NCI-H2029 treated with DMSO at 0.1 percent for 48 hours (cell line): ENCODE data around the gene PLEK.
"Not testable (repeated sequence)": the region's sequence is repeated elsewhere in the genome, so short reads cannot be mapped to it uniquely, and the experiment has no call there.

Experiments
- DNase-seq: peaks from one replicate; lab custom pipeline; 2025; lab: John Stamatoyannopoulos, UW

The PLEK gene, protein sequence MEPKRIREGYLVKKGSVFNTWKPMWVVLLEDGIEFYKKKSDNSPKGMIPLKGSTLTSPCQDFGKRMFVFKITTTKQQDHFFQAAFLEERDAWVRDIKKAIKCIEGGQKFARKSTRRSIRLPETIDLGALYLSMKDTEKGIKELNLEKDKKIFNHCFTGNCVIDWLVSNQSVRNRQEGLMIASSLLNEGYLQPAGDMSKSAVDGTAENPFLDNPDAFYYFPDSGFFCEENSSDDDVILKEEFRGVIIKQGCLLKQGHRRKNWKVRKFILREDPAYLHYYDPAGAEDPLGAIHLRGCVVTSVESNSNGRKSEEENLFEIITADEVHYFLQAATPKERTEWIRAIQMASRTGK

DNA sequence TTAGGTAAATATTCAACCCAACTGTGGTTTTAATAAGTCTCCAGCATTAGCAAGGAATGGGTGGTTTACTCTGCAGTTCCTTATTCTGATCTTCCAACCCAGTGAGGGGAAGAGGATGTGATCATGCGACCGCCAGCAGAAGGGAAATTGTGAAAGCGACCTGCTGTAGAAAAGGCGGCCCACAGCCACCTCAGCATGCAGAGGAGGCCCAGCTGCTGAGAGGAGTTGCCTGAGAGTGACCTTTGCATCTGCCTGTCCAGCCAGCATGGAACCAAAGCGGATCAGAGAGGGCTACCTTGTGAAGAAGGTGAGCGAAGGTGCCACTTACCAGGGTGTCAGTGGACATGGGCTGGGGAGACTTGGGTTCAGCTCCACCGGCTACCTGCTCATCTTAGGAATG is at the start of gene PLEK:
Gene PLEK (plus strand): TSS at position 196 of the 400 bp plus-strand sequence. CDS start 70 bp downstream, at position 266.
- no peak for DNase-seq

DNA sequence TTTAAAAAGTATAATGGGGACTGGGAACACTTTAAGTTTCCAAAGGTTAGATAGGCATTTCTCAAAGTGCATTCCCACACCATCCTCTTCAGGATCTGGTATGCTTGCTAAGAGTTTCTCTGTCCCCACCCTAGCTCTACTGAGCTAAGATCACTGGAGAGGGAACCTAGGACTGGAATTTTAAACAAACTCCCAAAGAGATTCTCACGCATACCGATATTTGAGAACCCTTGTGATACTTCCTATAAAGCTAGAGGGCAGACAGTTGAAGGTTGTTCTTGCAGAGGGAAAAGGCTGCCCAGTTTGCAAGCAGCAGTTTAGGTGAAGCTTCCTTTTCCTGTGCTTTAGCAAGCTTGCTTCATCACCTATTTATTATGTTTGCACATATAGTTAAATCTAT is 49.0 kb upstream of the PLEK start:
- no peak for DNase-seq

- no peak for DNase-seq
These were observed 46.8 kb upstream of the PLEK start for GRCh38 chr2:68317971-68318913.

DNA sequence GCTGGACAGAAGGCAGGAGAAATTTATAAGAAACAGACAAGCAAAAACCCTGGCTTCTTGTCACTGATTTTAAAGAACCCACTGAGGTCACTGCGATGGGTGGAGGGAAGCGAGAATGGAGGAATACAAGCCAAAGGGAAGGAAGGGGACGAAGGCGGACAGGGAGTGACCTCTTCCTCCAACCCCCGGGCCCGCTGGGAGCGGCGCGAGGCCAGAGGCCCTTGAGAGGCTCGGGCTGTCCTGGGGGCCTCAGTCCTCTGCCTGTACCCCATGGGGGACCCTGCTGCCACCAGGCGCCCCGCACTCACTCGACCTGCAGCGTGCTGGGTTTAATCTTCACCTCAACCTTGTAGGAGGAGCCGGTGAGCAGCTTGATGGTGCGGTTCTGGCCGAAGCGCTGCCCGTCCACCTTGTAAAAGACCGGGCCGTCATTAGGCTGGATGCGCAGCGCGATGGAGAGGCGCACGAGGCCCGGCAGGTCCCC is 46.1 kb upstream of the PLEK start:
- no peak for DNase-seq

DNA sequence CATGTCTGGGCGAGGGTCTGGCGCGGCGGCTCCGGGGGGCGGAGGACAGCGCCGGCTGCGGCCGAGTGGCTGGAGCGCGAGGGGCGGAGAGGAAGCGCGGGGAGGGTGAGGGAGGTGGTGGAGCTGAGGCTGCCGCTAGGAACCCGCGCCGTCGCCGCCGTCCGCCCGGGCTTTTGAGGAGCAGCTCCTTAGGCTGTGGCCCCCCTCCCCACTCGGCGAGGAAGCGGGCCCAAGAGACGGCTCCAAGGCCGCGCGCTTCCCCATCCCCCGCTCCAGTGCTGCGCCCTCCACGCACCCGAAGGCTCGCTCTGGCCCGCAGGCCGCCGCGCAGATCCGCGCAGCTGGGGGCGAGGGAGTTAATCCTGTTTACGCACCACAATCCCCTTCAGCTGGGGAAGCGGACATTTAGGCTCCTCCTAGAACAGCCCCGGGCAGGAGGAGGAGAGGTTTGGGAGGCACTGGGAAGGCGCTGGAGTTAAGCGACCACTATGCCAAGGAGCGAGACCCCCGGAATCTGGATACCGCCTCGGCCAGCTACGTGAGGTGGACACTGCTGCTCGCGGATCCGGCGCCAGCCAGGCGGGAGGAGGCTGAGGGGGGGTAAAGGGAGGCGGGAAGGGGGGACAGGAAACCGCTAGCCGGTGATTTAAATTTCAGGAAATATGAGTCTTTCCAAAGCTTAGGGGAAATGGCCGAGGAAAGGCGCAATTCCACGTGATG is 45.5 kb upstream of the PLEK start, which contains the start of gene CNRIP1:
Gene CNRIP1 (minus strand): TSS at position 552 of the 720 bp plus-strand sequence. CDS start 549 bp downstream, at position 3.
- no peak for DNase-seq

GRCh38 chr2:68320118-68320641 is 44.9 kb upstream of the PLEK start:
- DNase-seq, result peak; percentile 48

DNA sequence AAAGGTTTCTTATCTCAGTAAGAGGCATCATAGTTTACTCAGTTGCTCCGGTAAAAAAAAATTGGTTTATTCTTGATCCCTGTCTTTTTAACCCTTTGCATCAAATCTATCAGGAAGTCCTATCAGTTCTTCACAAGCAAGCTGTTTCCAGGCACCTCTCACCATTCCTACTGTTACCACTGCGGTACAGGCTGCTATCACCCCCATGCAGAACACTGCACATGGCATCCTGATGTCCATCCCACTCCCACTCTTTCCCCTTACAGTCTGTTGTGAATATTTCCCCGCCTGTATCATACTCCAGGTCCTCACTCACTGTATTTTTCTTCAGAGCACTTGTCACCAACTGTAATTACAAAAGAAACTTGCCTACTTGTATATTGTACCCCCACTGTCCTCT is 40.0 kb upstream of the PLEK start:
- DNase-seq, result no peak

- no peak for DNase-seq
These were observed 36.2 kb upstream of the PLEK start for GRCh38 chr2:68328901-68329300.

DNA sequence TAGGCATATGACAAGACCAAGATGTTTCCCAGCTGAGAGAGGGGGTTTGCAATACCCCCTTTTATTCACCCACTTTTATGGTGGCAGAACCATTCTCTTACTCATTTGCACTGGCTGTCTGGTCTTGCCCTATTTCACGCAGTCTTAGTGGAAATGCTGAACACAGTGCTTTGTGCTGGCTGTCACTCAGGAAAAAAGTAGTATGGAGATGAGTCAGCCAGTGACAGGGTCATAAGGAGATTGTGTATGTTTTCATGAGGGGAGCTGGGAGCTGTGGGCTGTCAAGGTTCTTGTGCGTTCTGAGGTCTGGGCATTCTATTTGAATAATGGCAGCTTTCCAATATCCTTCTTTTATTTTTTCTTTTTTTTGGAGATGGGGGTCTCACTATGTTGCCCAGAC is 34.4 kb upstream of the PLEK start:
- DNase-seq, result no peak

- no peak for DNase-seq
These were observed 32.1 kb upstream of the PLEK start for GRCh38 chr2:68333009-68333408.

DNA sequence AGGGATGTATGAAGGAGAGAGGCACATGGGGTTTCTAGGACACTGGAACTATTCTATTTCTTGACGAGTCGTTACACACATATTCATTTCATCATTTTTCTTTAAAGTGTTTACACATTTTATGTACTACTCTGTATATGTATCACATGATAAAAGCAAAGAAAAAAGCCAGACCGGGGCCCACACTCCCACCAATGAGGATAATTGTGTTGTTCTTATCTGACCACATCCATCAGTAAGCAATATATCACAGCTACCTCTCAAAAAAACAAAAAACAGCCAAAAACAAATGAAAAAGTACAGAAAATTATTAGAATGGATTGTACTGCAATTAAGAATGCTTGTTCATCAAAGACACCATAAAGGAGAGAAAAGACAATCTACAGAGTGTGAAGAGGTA is 31.2 kb upstream of the PLEK start:
- DNase-seq, result no peak

DNA sequence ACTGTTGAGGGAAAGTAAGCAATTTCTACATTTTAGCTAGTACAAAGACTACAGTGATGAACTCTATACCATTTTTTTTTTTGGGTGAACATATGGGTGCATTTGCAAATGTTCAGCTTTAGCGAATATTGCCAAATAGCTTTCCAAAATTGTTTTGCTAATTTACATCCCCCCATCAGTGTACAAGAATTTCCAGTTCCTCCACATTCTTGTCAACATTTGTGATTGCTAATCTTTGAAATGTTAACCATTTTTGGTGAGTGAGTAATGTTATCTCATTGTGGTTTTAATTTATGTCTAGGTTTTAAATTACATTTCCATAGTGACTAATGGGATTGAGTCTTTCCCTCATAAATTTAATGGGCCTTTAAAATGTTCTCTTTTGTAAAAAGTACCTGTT is 28.9 kb upstream of the PLEK start:
- DNase-seq, result no peak

GRCh38 chr2:68340226-68341061 is 24.6 kb upstream of the PLEK start:
- DNase-seq, result no peak

- no peak for DNase-seq
These were observed 24.1 kb upstream of the PLEK start for GRCh38 chr2:68341062-68341329.

GRCh38 chr2:68341583-68341982 is 23.5 kb upstream of the PLEK start:
- DNase-seq, result no peak

- DNase-seq, result no peak
These were observed 22.6 kb upstream of the PLEK start for GRCh38 chr2:68342470-68342869.

- DNase-seq, result no peak
These were observed 21.1 kb upstream of the PLEK start for GRCh38 chr2:68344031-68344430.

DNA sequence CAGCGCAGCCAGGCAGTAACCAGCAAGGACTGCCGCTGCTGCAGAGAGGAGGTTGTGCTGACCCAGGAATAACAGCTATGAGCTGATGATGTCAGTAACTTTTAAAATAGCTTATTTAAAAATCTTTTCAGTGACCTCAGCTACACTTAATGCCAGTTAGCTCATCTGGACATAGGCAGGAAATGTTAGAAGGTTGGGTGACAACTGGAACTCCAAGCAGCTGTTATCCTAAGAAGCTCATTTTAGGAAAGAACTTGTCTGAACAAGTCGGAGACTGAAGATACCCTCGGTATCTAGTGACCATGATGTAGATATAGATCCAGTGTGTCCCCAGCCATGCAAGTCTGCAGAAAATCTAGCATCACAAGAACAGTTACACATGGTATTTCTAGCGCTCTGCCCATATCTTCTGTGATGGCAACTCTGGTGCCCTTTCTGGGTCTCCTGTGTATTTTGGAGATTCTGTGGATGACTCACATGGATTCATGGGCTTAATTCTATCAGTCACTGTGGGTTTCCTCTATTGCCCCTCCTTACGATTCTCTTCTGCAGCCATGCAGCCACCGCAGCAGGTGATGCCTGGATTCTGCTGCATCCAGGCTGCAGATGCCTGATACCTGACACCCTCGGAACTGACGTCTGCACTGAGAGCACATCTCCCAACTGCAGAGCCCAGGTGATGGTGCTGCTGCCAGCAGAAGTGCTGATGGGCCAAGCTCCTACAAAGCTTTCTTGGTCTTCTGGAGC is 19.8 kb upstream of the PLEK start:
- no peak for DNase-seq

- DNase-seq, result not testable (repeated sequence)
These were observed 16.0 kb upstream of the PLEK start for GRCh38 chr2:68349091-68349490.

DNA sequence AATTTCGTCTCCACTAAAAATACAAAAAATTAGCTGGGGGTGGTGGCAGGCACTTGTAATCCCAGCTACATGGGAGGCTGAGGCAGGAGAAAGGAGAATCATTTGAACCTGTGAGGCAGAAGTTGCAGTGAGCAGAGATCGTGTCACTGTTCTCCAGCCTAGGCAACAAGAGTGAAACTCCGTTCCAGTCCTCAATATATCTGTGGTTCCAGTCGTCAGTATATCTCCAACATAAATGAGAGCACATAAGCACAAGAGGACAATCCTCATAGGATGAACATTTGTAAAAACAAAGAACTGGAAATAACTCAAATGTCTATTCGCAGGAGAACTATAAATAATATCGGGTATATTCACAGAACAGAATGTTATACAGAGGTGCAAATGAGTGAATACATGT is 13.1 kb upstream of the PLEK start:
- no peak for DNase-seq
